Mammary epithelial cell (primary cell): ENCODE data around the gene PDE8B.
"Not testable (repeated sequence)": the region's sequence is repeated elsewhere in the genome, so short reads cannot be mapped to it uniquely, and the experiment has no call there.

Experiments used
- EZH2 ChIP-seq: IDR thresholded peaks from 2 replicates; pipeline ENCODE4 v1.6.1; 2012; ENCODE audit warnings: low read length, inconsistent platforms, borderline replicate concordance
- TF ChIP-seq, protein P1 (sequence below), 2 donors: IDR thresholded peaks in 1 of 2; conservative IDR thresholded peaks in 1 of 2; 2 replicates each; pipeline ENCODE4 v1.5.1; 2011 to 2012; ENCODE audit warnings: inconsistent platforms in 2 of 2, low read length in 2 of 2, mild to moderate bottlenecking in 2 of 2, control low read depth in 1 of 2, low read depth in 1 of 2; ENCODE audit not compliant: insufficient read depth in 1 of 2; ENCODE audit errors: extremely low read depth in 1 of 2

GRCh38 chr5:77468875-77469274 lies 258.4 kb downstream of the PDE8B start:
- TF ChIP-seq, protein P1, sequence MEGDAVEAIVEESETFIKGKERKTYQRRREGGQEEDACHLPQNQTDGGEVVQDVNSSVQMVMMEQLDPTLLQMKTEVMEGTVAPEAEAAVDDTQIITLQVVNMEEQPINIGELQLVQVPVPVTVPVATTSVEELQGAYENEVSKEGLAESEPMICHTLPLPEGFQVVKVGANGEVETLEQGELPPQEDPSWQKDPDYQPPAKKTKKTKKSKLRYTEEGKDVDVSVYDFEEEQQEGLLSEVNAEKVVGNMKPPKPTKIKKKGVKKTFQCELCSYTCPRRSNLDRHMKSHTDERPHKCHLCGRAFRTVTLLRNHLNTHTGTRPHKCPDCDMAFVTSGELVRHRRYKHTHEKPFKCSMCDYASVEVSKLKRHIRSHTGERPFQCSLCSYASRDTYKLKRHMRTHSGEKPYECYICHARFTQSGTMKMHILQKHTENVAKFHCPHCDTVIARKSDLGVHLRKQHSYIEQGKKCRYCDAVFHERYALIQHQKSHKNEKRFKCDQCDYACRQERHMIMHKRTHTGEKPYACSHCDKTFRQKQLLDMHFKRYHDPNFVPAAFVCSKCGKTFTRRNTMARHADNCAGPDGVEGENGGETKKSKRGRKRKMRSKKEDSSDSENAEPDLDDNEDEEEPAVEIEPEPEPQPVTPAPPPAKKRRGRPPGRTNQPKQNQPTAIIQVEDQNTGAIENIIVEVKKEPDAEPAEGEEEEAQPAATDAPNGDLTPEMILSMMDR (conservative IDR thresholded peaks at IDR 0.05 in 1 of 2, IDR thresholded peaks at IDR 0.05 in 1 of 2; ENCODE audit: extremely low read depth in 1 of 2, insufficient read depth in 1 of 2, low read depth in 1 of 2, low read length in 2 of 2) = not testable (repeated sequence)
- not testable (repeated sequence) for TF ChIP-seq EZH2
